OCI-LY1 (cell line): Measurements from ENCODE around the gene FAM47E.

Experiments used
- H2AFZ ChIP-seq: fragments of 200-600 bp; sonication (generic), shearing (Covaris generic); 2 replicates; pipeline ENCODE4 v1.6.0; 2014; ENCODE audit warnings: antibody characterized with exemption, mild to moderate bottlenecking, low read length
- H3F3A ChIP-seq: fragments of 200-600 bp; sonication (generic), shearing (Covaris generic); 2 replicates; pipeline ENCODE4 v1.6.0; 2014; ENCODE audit warnings: mild to moderate bottlenecking, antibody characterized with exemption, low read length, moderate library complexity; ENCODE audit not compliant: insufficient read depth
- H3K27ac ChIP-seq: fragments of 200-600 bp; sonication (generic); 2 replicates; pipeline ENCODE4 v1.5.1; 2014; ENCODE audit warnings: low read length, mixed run types, mild to moderate bottlenecking, low read depth; ENCODE audit not compliant: poor library complexity, severe bottlenecking
- H3K27me3 ChIP-seq: fragments of 200-600 bp; sonication (generic); 2 replicates; pipeline ENCODE4 v1.6.0; 2014; ENCODE audit warnings: antibody characterized with exemption, mild to moderate bottlenecking, low read length, moderate library complexity; ENCODE audit not compliant: insufficient read depth
- H3K36me3 ChIP-seq: fragments of 200-600 bp; sonication (generic); 2 replicates; pipeline ENCODE4 v1.6.1; 2014; ENCODE audit warnings: mild to moderate bottlenecking, antibody characterized with exemption, low read length, moderate library complexity, mixed read lengths; ENCODE audit not compliant: insufficient read depth
- H3K4me1 ChIP-seq: fragments of 200-600 bp; sonication (generic); 2 replicates; pipeline ENCODE4 v1.5.1; 2014; ENCODE audit warnings: mild to moderate bottlenecking, low read length, moderate library complexity; ENCODE audit not compliant: insufficient read depth, severe bottlenecking
- H3K4me2 ChIP-seq: fragments of 200-600 bp; sonication (generic), shearing (Covaris generic); 2 replicates; pipeline ENCODE4 v1.6.1; 2014; ENCODE audit warnings: low read length
- H3K4me3 ChIP-seq: fragments of 200-600 bp; sonication (generic); 2 replicates; pipeline ENCODE4 v1.5.1; 2014; ENCODE audit warnings: low read length, low read depth, mild to moderate bottlenecking, mixed read lengths; ENCODE audit not compliant: poor library complexity, severe bottlenecking
- H3K79me2 ChIP-seq: fragments of 200-600 bp; shearing (Covaris generic); 2 replicates; pipeline ENCODE4 v1.6.1; 2016; ENCODE audit warnings: mixed run types, low read length, mixed read lengths; ENCODE audit not compliant: insufficient read depth
- H3K9ac ChIP-seq: fragments of 200-600 bp; sonication (generic), shearing (Covaris generic); 2 replicates; pipeline ENCODE4 v1.6.1; 2014; ENCODE audit warnings: mild to moderate bottlenecking, low read length, mixed read lengths
- H3K9me2 ChIP-seq: fragments of 200-600 bp; sonication (generic), shearing (Covaris generic); 2 replicates; pipeline ENCODE4 v1.6.1; 2014; ENCODE audit warnings: low read depth, mild to moderate bottlenecking, low read length, mixed read lengths
- H3K9me3 ChIP-seq: fragments of 200-600 bp; shearing (Covaris generic); 2 replicates; pipeline ENCODE4 v1.6.1; 2014; ENCODE audit warnings: low read length, mixed read lengths
- H4K20me1 ChIP-seq: fragments of 200-600 bp; sonication (generic), shearing (Covaris generic); 2 replicates; pipeline ENCODE4 v1.6.0; 2016; ENCODE audit warnings: mild to moderate bottlenecking, low read length; ENCODE audit not compliant: insufficient read depth
- EZH2 ChIP-seq: fragments of 200-600 bp; sonication (generic), shearing (Covaris generic); IDR thresholded peaks from 2 replicates; pipeline ENCODE4 v1.8.0; 2017; ENCODE audit warnings: borderline replicate concordance, mixed run types, mild to moderate bottlenecking, antibody characterized with exemption, low read length, moderate library complexity, mixed read lengths
- TF ChIP-seq, protein P1 (sequence below): fragments of 200-600 bp; sonication (generic), shearing (Covaris generic); IDR thresholded peaks from 2 replicates; pipeline ENCODE4 v1.5.1; 2017; ENCODE audit warnings: mild to moderate bottlenecking, antibody characterized with exemption, low read length, moderate library complexity, mixed read lengths

Gene FAM47E

DNA sequence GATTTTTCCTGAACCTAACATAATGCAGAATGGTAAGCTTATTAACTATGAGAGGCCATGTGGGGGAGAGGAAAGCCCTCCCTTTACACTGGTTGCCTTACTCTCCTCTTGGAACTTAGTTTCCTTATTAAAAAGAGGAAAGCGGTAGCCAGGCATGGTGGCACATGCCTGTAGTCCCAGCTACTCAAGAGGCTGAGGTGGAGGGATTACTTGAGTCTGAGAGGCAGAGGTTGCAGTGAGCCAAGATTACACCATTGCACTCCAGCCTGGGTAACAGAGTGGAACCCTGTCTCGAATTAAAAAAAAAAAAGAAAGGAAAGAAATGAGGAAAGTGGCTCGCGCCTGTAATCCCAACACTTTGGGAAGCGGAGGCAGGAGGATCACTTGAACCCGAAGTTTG lies 2.0 kb downstream of the FAM47E start:
- Histone ChIP-seq H3K79me2 (no peaks in the 10 kb centered on the region), H4K20me1 (no peaks in the 10 kb centered on the region), H3F3A (no peaks in the 10 kb centered on the region), H3K27ac (no peak overlapping the region), H3K4me1 (no peaks in the 10 kb centered on the region), H3K36me3 (no peaks in the 10 kb centered on the region), H3K9me2 (no peaks in the 10 kb centered on the region), H2AFZ (no peak overlapping the region), H3K9ac (no peak overlapping the region), H3K27me3 (no peaks in the 10 kb centered on the region), H3K4me3 (no peak overlapping the region), H3K4me2 (no peak overlapping the region), H3K9me3 (no peaks in the 10 kb centered on the region)
- TF ChIP-seq, protein P1, sequence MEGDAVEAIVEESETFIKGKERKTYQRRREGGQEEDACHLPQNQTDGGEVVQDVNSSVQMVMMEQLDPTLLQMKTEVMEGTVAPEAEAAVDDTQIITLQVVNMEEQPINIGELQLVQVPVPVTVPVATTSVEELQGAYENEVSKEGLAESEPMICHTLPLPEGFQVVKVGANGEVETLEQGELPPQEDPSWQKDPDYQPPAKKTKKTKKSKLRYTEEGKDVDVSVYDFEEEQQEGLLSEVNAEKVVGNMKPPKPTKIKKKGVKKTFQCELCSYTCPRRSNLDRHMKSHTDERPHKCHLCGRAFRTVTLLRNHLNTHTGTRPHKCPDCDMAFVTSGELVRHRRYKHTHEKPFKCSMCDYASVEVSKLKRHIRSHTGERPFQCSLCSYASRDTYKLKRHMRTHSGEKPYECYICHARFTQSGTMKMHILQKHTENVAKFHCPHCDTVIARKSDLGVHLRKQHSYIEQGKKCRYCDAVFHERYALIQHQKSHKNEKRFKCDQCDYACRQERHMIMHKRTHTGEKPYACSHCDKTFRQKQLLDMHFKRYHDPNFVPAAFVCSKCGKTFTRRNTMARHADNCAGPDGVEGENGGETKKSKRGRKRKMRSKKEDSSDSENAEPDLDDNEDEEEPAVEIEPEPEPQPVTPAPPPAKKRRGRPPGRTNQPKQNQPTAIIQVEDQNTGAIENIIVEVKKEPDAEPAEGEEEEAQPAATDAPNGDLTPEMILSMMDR: no peak
- TF ChIP-seq EZH2: no peak

DNA sequence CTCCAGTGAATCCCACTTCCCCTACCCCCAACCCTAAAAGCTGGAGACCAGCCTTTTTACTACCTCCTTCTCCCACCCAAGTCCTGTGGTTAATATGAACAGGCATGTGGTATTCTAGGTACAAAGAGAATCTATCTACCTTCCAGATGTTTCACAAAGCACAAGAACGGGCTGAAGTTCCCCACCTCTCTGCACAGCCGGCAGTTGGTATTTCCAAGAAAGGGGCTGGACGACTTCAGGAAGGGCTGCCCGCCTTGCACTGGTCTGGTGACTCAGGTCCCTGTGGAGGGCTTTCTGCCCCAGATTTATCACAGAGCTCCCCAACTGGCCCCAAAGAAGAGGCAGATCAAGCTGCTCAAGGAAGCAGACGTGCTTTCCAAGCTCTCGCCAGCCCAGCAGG lies 4.5 kb downstream of the FAM47E start:
- Histone ChIP-seq H3K27me3 (no peaks in the 10 kb centered on the region), H3K9me3 (no peaks in the 10 kb centered on the region), H3K9ac (no peak overlapping the region), H3K27ac (no peak overlapping the region), H3K4me1 (no peaks in the 10 kb centered on the region), H4K20me1 (no peaks in the 10 kb centered on the region), H3K4me2 (no peak overlapping the region), H3K79me2 (no peaks in the 10 kb centered on the region), H2AFZ (no peak overlapping the region), H3K36me3 (no peaks in the 10 kb centered on the region), H3K4me3 (no peak overlapping the region), H3F3A (no peaks in the 10 kb centered on the region), H3K9me2 (no peaks in the 10 kb centered on the region)
- TF ChIP-seq, protein P1: no peak
- no peak for TF ChIP-seq EZH2

DNA sequence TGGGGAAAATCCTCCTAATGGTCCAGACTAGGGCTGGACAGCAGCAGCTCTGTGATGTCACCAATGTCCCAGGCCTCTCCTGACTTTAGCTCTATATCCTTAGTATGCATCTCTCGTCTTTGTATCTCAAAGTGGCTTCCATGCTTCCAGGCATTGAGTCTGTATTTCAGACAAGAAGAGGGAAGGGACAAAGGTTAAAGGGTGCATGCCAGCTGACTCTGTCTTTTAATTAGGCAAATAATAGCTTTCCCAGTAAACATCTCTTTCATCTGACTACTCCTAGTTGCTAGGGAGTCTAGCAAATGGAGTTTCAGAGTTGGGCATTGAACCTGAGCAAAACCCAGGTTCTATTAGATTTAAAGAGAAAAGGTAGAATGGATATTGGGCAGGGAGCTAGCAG lies 5.4 kb downstream of the FAM47E start:
- no peaks in the 10 kb centered on the region for H3K9me3 ChIP-seq
- H3K4me3 ChIP-seq: no peak overlapping the region
- no peaks in the 10 kb centered on the region for H4K20me1 ChIP-seq
- no peak overlapping the region for H3K9ac ChIP-seq
- no peaks in the 10 kb centered on the region for H3K36me3 ChIP-seq
- H3K27me3 ChIP-seq: no peaks in the 10 kb centered on the region
- no peak for TF ChIP-seq EZH2
- TF ChIP-seq, protein P1: no peak
- no peaks in the 10 kb centered on the region for H3F3A ChIP-seq
- H3K4me1 ChIP-seq: no peaks in the 10 kb centered on the region
- no peaks in the 10 kb centered on the region for H3K9me2 ChIP-seq
- H3K79me2 ChIP-seq: no peaks in the 10 kb centered on the region
- no peak overlapping the region for H3K4me2 ChIP-seq
- no peak overlapping the region for H3K27ac ChIP-seq
- H2AFZ ChIP-seq: no peak overlapping the region
